GM12892 (cell line): ENCODE measurements around the gene PRUNE2.
A peak's percentile ranks its signal among the peaks of the same experiment; 100 is the strongest.

Source experiments
- DNase-seq: peaks from one replicate; pipeline ENCODE4 v3.0.0; 2011; ENCODE audit not compliant: insufficient read length
- FAIRE-seq: peaks from 2 replicates; lab custom pipeline; 2011; peaks lifted over from hg19 to GRCh38; lab: Jason Lieb, UNC
- POLR2A ChIP-seq: IDR thresholded peaks from 2 replicates; pipeline ENCODE4 v1.6.1; 2011; ENCODE audit warnings: low read depth, low read length, control low read depth
- POLR2AphosphoS5 ChIP-seq: IDR thresholded peaks from 2 replicates; pipeline ENCODE4 v1.6.1; 2011; ENCODE audit warnings: low read depth, low read length, control low read depth
- TAF1 ChIP-seq: IDR thresholded peaks from 2 replicates; pipeline ENCODE4 v1.6.1; 2011; ENCODE audit warnings: low read depth, mild to moderate bottlenecking, control low read depth, low read length, borderline replicate concordance

PRUNE2 gene

GRCh38 chr9:76634356-76635054, 271.4 kb downstream of the PRUNE2 start:
- TF ChIP-seq POLR2AphosphoS5 (no peak), TAF1 (no peak), POLR2A (no peak)
- no peak for DNase-seq

GRCh38 chr9:76630916-76631315, 275.0 kb downstream of the PRUNE2 start:
- FAIRE-seq, result no peak
- TF ChIP-seq POLR2A (no peak), TAF1 (no peak), POLR2AphosphoS5 (no peak)
- no peak for DNase-seq

More at GRCh38 chr9:76634356-76635054, 271.4 kb downstream of the PRUNE2 start:
- peak; percentile 70 for FAIRE-seq

GRCh38 chr9:76629205-76629990, 276.5 kb downstream of the PRUNE2 start:
- FAIRE-seq (no peak), DNase-seq (no peak)
- TF ChIP-seq POLR2A, result no peak
- TF ChIP-seq POLR2AphosphoS5, result no peak
- no peak for TF ChIP-seq TAF1

GRCh38 chr9:76628155-76628554, 277.8 kb downstream of the PRUNE2 start:
- FAIRE-seq, result no peak
- DNase-seq, result no peak
- TF ChIP-seq POLR2A, result no peak
- TF ChIP-seq POLR2AphosphoS5, result no peak
- no peak for TF ChIP-seq TAF1

- TF ChIP-seq POLR2AphosphoS5, result no peak
- no peak for TF ChIP-seq POLR2A
- TF ChIP-seq TAF1, result no peak
- DNase-seq (no peak), FAIRE-seq (peak; percentile 27)
Measured at GRCh38 chr9:76626980-76627379, 278.9 kb downstream of the PRUNE2 start.

GRCh38 chr9:76626141-76626540, 279.8 kb downstream of the PRUNE2 start:
- no peak for DNase-seq
- no peak for TF ChIP-seq POLR2AphosphoS5
- no peak for TF ChIP-seq TAF1
- no peak for TF ChIP-seq POLR2A
- FAIRE-seq, result no peak

- no peak for DNase-seq
Measured at GRCh38 chr9:76624391-76625048, 281.4 kb downstream of the PRUNE2 start.

GRCh38 chr9:76620996-76621395, 284.9 kb downstream of the PRUNE2 start:
- no peak for DNase-seq
- TF ChIP-seq POLR2AphosphoS5, result no peak
- TF ChIP-seq POLR2A, result no peak
- TF ChIP-seq TAF1, result no peak
- peak; percentile 77 for FAIRE-seq

More at GRCh38 chr9:76624391-76625048, 281.4 kb downstream of the PRUNE2 start:
- peak; percentile 96 for FAIRE-seq
- TF ChIP-seq POLR2A, result no peak
- TF ChIP-seq TAF1, result no peak
- TF ChIP-seq POLR2AphosphoS5, result no peak

- no peak for TF ChIP-seq POLR2AphosphoS5
- no peak for TF ChIP-seq TAF1
- no peak for TF ChIP-seq POLR2A
- DNase-seq (no peak), FAIRE-seq (no peak)
Measured at GRCh38 chr9:76620581-76620980, 285.3 kb downstream of the PRUNE2 start.

GRCh38 chr9:76619640-76620039, 286.3 kb downstream of the PRUNE2 start:
- FAIRE-seq, result no peak
- TF ChIP-seq TAF1 (no peak), POLR2AphosphoS5 (no peak), POLR2A (no peak)
- DNase-seq, result no peak

GRCh38 chr9:76619197-76619596, 286.7 kb downstream of the PRUNE2 start:
- DNase-seq (no peak), FAIRE-seq (no peak)
- TF ChIP-seq TAF1, result no peak
- TF ChIP-seq POLR2A, result no peak
- no peak for TF ChIP-seq POLR2AphosphoS5

- TF ChIP-seq TAF1 (no peak), POLR2AphosphoS5 (no peak), POLR2A (no peak)
- FAIRE-seq (no peak), DNase-seq (no peak)
Measured at GRCh38 chr9:76618762-76619161, 287.2 kb downstream of the PRUNE2 start.
